Measurements from ENCODE around the gene SLC1A6. TPM values are rescaled to one million over a fixed set of nuclear protein-coding genes. Genes with fewer than 3 reads are reported as not detected.

SLC1A6 gene
- total RNA-seq, 1 donor from 2014 or later = not detected

DNA sequence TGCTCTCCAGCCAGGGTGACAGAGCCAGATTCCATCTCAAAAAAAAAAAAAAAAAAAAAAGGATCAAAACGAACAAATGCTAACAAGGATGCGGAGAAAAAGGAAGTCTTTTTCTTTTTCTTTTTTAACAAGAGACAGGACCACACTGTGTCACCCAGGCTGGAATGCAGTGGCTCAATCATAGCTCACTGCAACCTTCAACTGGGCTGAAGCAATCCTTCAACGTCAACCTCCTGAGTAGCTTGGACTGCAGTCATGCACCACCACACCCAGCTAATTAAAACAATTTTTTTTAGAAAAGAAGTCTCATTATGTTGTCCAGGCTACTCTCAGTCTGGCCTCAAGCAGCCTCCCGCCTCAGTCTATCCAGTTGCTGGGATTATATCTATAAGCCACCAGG lies 73.0 kb downstream of the SLC1A6 start:
- no peak for TF ChIP-seq CTCF (IDR thresholded peaks at IDR 0.05)
- ATAC-seq = no peak

GRCh38 chr19:14901675-14902260 lies 77.9 kb downstream of the SLC1A6 start:
- H3K27ac ChIP-seq = no peak overlapping the region
- no peak for TF ChIP-seq CTCF (IDR thresholded peaks at IDR 0.05)
- H3K36me3 ChIP-seq = no peaks in the 10 kb centered on the region
- ATAC-seq (no peak), DNase-seq (no peak)
- H3K9me3 ChIP-seq = no peaks in the 10 kb centered on the region
- no peak overlapping the region for H3K4me3 ChIP-seq
- intact Hi-C loops (cut with DNase I) = no loop called here
- H3K27me3 ChIP-seq = peaks cover 13% of the 10 kb centered on the region
- no peaks in the 10 kb centered on the region for H3K4me1 ChIP-seq

More for the DNA sequence above, 73.0 kb downstream of the SLC1A6 start:
- Histone ChIP-seq H3K36me3 (no peaks in the 10 kb centered on the region), H3K4me3 (no peak overlapping the region), H3K27me3 (peaks cover 8% of the 10 kb centered on the region), H3K4me1 (no peaks in the 10 kb centered on the region), H3K27ac (no peak overlapping the region), H3K9me3 (no peaks in the 10 kb centered on the region)
- intact Hi-C loops (cut with DNase I) = no loop called here
- no peak for DNase-seq

Other genes with a start within 250 kb of the SLC1A6 start
- gene ADGRE2, start 201.3 kb downstream of the SLC1A6 start, total RNA-seq = 17.0 TPM
- gene OR7A5, start 144.7 kb downstream of the SLC1A6 start, total RNA-seq = not detected
- gene OR7C1, start 144.7 kb downstream of the SLC1A6 start, total RNA-seq = not detected
- not detected for gene OR7A10, start 130.9 kb downstream of the SLC1A6 start, total RNA-seq
- gene OR7A17, start 93.7 kb downstream of the SLC1A6 start, total RNA-seq = not detected
- gene OR7C2, start 38.4 kb downstream of the SLC1A6 start, total RNA-seq = not detected
- not detected for gene CASP14, start 69.6 kb upstream of the SLC1A6 start, total RNA-seq
- gene OR1I1, start 102.3 kb upstream of the SLC1A6 start, total RNA-seq = not detected
- gene SYDE1, start 127.5 kb upstream of the SLC1A6 start, total RNA-seq = 25.8 TPM
- 67.9 TPM for gene NOTCH3, start 221.1 kb upstream of the SLC1A6 start, total RNA-seq